Astrocyte of the hippocampus (primary cell): ENCODE measurements around the gene NIPAL1.

Experiments
- DNase-seq: peaks from one replicate; pipeline ENCODE4 v3.0.0; 2011; ENCODE audit warnings: low read depth, low spot score

The NIPAL1 gene

DNA sequence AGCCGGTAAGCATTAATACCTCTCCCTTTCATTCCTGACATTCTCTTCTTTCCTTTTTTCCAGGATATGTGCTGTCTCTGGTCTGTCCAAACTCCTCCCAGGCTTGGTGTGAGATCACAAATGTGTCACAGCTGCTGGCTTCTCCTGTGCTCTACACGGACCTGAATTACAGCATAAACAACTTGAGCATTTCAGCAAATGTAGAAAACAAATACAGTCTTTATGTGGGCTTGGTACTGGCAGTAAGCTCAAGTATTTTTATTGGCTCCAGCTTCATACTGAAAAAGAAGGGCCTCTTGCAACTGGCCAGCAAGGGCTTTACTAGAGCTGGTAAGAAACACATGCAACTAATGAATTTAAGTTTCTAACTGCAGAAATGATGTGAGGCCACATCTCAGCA lies 8.4 kb downstream of the NIPAL1 start:
- peak; percentile 65 for DNase-seq

- DNase-seq, result no peak
These were observed 11.1 kb downstream of the NIPAL1 start for GRCh38 chr4:48027653-48028052.

DNA sequence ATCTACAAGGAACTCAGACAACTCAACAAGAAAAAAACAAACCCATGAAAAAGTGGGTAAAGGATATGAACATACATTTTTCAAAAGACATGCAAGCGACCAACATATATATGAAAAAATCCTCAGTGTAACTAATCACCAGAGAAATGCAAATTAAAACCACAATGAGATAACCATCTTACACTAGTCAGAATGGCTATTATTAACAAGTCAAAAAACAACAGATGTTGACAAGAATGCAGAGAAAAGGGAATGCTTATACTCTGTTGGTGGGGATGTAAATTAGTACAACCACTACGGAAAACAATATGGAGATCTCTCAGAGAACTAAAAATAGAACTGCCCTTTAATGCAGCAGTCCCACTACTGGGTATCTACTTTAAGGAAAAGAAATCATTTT lies 12.1 kb downstream of the NIPAL1 start:
- no peak for DNase-seq

DNA sequence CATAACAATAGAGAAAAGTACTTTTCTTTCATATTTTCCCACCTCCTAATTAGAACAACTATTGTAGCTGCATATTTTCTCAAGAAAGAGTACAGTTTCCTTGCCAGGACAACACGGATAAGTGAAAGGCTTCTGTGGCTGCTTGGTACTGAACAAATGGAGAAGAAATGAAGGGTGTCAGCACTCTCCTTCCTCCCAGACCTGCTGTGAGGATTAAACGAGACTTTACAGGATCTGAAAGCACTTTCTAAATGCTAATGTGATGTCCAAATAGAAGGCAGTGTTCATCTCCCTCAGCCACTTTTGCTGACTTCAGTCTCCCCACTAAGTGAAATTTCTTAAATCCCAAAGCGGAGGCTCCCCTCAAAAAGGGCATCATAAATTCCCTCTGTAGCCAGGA lies 13.9 kb downstream of the NIPAL1 start:
- DNase-seq, result no peak

DNA sequence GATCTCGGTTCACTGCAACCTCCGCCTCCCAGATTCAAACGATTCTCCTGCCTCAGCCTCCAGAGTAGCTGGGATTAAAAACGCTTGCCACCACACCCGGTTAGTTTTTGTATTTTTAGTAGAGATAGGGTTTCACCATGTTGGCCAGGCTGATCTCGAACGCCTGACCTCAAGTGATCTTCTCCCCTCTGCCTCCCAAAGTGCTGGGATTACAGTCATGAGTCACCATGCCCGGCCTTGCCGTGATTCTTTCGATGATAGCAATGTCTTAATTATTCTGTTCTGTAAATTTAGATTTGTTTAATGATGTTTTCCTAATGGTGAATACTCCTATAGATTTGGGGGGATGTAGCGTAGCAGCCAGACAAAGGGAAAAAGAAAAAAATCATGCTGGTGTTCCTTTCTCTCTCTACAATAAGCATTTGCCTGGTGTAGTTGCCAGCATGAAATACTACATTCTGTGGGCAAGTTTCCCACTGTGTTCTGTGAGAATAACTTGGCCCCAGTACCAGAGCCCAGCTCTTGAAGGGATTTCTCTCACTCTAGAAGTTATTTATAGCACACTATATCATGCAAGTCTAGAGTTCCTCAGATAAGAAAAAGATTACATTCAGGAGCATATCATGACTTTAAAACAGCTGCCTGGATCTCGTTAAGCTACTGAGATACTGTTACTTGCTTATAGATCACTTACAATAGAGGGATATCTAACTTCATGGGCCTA lies 15.4 kb downstream of the NIPAL1 start:
- DNase-seq, result peak; percentile 83

GRCh38 chr4:48032721-48033120 lies 16.1 kb downstream of the NIPAL1 start:
- DNase-seq, result no peak

- no peak for DNase-seq
These were observed 16.8 kb downstream of the NIPAL1 start for GRCh38 chr4:48033412-48033811.

- DNase-seq, result peak; percentile 26
These were observed 17.3 kb downstream of the NIPAL1 start for GRCh38 chr4:48033825-48034413.

- no peak for DNase-seq
These were observed 19.4 kb downstream of the NIPAL1 start for GRCh38 chr4:48035952-48036351.

- no peak for DNase-seq
These were observed 20.5 kb downstream of the NIPAL1 start for GRCh38 chr4:48037117-48037462.

DNA sequence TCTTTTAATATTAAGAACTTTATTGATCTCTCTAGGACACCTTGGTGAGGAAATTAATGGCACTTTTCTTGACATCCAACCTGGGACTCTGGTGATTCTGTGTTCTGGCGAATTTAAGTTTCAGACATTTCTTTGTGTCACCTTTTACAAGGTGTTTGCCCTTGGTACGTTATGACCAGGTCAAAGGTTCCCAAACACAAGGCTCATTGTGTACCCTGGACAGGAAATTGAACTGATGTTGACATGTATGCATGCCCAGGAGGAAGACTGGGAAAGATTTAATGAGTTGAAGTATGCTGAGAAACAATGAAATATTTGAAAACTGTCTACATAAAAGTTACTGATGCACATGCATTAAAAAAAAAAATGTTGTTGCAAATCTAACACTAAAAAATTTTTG lies 22.1 kb downstream of the NIPAL1 start:
- DNase-seq, result no peak

DNA sequence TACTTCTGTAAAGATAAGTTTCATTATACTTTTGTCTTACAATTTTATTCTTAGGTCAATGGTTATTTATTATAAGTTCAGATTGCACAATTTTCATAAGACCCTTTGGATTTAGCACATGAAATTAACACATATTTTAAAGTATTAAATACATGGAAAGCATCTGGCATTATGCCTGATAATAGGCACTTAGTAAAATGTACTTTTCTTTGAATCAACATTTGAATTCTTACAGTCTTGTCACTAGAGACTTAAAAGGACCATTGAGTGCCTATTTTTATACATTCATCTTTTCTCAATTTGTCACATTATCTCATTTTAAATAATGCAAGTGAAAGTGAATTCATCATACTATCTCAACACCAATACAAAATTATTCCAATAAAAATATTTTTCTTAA lies 23.0 kb downstream of the NIPAL1 start:
- DNase-seq, result no peak

DNA sequence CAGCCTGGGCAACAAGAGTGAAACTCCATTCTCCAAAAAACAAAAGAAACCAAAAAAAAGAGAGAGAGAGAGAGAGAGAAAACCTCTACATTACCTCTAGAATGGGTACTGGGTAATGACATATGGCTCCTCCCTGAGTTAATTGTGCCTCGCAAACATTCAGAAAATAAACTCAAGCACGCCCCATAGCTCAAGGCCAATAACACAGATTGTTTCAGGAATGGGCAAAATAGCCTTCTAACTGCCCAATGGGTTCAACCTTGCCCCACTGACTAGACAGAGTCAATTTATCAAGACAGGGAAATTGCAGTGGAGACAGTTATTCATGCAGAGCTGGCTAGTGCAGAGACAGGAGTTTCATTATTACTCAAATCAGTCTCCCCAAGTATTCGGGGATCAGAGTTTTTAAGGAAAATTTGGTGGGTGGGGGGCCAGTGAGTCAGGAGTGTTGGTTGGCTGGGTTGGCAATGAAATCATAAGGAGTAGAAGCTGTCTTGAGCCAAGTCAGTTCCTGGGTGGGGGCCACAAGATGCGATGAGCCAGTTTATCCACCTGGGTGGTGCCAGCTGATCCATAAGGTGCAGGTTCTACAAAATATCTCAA lies 25.1 kb downstream of the NIPAL1 start:
- no peak for DNase-seq

GRCh38 chr4:48042979-48043461 lies 26.4 kb downstream of the NIPAL1 start:
- DNase-seq, result no peak

DNA sequence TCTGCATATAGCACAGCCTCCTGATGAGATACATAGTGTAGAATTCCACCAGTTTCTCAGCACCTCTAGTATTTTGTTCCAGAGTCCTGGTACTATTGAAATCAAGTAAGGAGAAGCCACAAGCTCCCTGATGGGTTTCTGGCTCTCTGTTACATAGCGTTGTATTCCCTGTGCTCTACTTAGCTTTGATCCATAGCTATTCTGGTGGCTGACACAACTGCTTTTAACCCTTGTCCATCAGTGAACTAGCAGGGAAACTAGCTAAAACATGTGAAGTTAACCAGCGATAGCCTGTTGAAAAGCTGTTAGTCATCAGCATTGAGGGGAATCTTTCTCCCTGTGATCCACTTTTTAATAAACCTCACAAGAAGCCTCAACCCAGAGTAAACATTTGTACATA lies 26.9 kb downstream of the NIPAL1 start:
- no peak for DNase-seq

- no peak for DNase-seq
These were observed 27.7 kb downstream of the NIPAL1 start for GRCh38 chr4:48044298-48044697.

GRCh38 chr4:48046059-48046458 lies 29.5 kb downstream of the NIPAL1 start:
- DNase-seq, result no peak

DNA sequence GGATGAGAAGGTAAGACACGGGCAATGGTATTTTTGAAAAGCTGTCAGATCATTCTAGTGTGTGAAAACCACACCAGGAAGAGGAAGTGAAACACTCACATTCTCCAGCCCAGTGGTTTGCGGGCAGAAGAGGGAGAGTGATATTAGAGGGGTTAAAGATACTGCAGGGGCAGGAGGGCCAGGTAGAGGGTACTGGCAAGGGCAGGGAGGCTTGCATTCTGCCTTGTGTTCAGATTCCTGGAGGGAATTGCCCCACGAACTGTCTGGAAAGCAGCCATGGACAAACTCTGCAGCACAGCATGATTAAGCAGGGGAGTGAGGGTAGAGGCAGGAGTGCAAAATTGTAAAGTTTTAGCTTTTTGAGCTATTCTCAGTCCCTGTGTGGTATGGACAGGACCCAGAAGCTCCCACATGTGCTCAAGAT lies 30.9 kb downstream of the NIPAL1 start:
- DNase-seq, result no peak

DNA sequence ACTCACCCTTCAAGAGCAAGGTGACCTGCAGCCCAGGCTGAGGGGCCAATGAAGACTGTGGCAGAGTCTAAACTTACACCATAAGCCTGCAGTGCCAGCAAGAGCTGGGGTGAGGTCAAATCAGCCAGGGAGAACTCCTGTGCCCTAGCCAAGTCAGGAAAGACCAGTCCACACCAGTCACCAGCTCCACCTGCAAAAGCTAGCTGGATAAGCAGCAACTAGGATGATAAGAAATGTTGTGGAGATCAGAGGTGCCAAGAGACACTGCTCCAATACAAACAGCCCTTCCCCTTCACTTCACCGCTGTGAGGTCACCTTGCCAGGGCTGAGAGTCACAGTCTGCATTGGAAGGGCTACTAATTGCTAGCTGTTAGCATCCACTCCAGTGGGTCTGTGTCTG lies 31.3 kb downstream of the NIPAL1 start:
- no peak for DNase-seq

GRCh38 chr4:48049483-48049882 lies 32.9 kb downstream of the NIPAL1 start:
- no peak for DNase-seq

DNA sequence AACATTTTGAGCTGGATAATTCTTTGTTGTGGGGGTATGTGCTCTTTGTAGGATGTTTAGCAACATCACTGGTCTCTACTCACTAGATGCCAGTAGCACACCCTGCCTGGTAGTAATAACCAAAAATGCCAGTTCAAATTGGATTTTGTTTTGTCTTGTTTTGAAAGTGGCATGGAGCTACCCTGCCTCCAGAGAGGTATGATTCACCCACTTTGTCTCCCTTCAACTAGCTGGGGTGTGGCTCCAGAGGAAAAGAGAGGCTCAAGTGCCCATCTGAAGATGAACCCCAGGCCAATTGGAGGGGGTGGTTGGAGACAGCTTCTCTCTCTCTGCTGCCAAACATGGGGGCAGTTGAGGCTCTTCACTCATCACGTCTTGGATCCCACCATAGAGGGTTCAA lies 34.5 kb downstream of the NIPAL1 start:
- no peak for DNase-seq

- DNase-seq, result no peak
These were observed 42.3 kb downstream of the NIPAL1 start for GRCh38 chr4:48058617-48059530.
